GM18498 (cell line): ENCODE measurements around the gene DLG5.

Source experiments
- ATAC-seq: cut with Tn5 transposase; IDR thresholded peaks from one replicate; pipeline ENCODE4 v1.9.1; 2021; ENCODE audit warnings: mild to moderate bottlenecking, moderate library complexity; ENCODE audit not compliant: unreplicated experiment

DLG5 gene

GRCh38 chr10:77892021-77892739 is 34.4 kb downstream of the DLG5 start:
- ATAC-seq, result no peak

DNA sequence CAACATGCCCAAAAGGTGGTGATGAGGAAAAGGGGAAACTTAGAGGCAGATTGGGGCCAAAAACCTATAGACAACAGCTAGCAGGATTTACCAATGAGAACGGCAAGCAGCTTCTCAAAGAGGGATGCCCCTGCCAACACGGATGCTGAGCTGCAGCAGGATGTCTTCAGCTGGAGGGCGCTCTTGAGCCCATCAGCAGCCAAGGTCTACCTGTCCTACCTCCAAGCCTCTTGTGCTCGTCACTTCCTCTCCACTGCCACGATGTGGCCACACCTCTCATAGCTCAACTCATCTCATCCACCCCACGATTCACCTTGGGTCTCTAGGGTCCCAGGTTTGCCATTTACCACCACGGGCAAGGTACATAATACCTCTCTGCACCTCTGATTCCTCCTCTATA is 36.5 kb downstream of the DLG5 start:
- ATAC-seq, result no peak

DNA sequence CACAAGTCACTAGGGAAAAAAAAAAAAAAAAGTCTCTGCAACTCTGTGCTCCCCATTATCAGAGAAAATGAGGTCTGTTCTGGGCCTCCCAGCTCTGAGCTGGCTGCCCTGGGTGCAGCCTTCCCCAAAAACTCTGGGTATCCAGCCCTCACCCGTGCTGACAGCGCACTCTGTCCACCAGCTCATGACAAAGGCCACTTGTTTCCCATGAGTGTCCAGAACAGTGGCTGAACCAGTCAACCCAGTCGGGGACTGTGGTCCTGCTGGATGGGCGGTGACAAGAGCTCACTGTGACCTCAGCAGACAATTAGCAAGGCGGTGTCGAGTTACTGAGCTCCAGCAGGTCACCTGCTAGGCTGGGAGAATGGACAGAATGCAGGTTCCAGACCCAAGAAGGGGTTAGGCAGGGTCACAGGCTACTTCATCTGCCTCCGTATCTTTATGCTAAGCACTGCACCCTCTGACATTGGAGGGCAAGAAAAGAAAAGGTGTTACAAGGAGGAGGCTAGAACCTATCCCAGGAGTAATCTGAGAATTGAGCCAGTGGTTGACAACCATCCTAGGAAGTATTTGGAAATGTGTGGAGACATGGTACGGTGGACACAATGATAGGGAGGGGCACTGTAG is 37.2 kb downstream of the DLG5 start:
- ATAC-seq, result no peak

- no peak for ATAC-seq
Measured at GRCh38 chr10:77888356-77888703, 38.2 kb downstream of the DLG5 start.

DNA sequence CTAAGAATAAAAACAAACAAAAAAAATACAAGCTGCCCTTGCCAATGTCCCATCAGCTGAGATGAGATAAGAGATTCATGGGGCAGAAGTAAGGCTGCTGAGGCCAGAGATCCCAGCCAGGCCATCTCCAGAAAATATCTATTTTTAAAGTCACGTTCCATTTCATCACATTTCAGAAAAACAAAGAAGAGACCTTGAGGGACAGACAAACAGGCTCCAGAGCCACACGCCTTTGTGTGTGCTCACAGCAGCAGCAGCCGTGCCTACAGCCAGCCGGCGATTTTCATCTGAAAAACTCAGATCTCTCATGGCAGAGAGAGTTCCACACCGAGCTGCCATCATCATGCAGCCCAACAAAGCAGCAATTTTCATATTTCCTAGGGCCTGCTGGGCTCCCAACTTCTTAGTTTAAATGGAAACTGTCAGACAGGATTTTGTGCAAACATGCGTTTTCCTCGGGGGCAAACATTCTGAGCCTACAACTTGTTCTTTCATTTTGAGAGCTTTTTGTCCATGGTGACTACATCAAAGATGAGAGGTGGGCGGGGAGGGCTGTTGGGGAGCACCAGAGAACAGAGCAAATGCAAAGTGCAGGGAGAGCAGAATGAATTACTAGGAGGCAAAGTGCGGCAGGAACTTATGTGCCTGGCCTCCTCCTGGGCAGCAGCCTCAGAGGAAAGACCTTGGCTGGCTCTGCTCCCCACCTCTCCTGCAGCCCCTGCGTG is 38.8 kb downstream of the DLG5 start:
- ATAC-seq, result no peak

DNA sequence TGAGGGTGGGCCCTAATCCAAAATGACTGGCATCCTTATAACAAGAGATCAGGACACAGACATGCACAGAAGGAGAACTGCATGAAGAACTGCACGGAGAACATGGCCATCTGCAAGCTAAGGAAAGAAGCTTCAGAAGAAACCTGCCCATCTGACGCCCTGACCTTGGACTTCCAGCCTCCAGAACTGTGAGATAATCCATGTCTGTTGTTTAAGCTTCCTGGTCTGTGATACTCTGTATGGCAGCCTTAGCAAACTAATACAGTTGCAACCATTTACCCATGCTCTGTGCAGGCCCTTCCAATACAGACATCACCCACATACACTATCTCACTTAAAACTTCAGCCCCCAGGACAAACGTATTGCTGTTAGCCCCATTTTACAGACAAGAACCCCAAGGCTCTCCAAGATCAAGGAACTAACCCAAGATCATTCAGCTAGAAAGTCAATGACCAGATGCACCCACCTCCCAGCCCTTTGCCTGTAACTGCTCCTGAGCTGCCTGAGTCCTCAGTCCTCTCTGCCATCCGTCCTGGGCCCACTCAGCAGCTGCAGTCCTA is 39.7 kb downstream of the DLG5 start:
- ATAC-seq, result no peak

DNA sequence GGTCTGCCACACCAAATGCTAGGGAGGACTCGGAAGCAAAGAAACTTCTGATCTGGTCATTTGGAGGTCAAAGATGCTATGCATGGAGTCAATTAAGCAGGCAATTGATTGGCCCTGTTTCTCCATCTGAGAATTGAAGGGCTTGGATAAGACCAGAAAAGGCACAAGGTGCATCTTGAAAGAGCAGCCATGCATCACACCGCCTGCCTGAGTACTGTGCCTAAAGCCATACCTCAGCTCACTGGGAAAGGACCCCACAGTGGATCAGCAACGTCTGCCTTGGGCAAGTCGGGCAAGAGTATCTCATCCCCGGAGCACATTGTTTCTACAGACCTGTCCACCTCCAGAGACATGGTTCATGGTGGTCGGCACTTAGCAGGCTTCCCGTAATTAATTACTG is 42.4 kb downstream of the DLG5 start:
- ATAC-seq, result no peak

GRCh38 chr10:77881636-77882035 is 44.9 kb downstream of the DLG5 start:
- no peak for ATAC-seq

DNA sequence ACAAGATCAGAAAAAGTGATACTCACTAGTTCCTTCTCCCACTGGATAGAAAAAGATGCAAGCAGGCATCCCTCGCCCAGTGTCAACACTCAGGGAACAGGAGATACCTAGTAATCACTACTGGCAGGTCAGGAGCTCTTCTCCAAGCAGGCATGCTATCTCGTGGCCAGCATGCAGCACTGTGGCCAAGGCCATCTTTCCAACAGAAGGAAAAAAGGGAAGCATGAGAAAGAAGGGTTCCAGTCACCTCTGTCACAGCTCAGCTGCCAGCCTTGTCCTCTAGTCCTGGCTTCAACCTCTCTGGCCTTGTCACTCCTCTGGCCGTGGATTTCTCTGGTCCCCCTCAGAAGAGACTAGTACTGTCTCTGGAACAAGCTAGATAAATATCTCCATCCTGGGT is 45.3 kb downstream of the DLG5 start:
- no peak for ATAC-seq

DNA sequence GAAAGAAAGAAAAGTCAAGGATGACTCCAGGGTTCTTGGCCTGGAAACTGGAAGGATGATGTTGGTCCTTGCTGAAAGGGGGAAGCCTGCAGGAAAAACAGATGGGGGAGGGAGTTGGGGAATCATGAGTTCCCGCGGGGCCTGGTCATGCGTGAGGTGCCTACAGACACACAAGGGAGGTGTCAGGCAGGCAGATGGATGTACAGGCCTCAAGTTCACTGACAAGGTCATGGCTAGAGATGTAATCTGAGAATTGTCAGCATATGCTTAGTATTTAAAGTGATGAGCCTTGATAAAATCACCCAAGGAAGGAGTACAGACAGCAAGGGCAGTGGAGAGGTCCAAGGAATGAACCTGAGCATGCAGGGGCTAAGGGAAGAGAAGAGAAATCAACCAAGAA is 46.8 kb downstream of the DLG5 start:
- ATAC-seq, result no peak

GRCh38 chr10:77879065-77879464 is 47.5 kb downstream of the DLG5 start:
- ATAC-seq, result no peak

GRCh38 chr10:77877441-77878344 is 48.9 kb downstream of the DLG5 start:
- peak; percentile 66 for ATAC-seq

GRCh38 chr10:77875730-77876129 is 50.8 kb downstream of the DLG5 start:
- ATAC-seq, result no peak

DNA sequence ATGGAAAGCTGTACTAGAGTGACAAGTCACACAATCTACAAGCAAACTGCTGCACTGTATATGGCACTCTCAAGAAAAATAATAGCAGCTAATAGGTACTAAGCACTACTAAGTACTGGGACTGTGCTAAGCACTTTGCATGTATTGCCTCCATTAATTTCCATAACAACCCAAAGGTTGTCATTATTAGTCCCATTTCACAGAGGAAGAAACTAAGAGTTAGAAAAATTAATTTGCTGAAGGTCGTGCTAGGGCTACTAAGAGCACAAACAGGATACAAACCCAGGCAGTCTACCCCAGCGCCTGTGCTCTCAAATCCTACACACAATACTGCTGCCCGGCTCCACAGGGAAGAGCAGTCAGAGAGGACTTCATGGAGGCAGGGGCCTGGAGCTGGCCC is 51.7 kb downstream of the DLG5 start:
- no peak for ATAC-seq

DNA sequence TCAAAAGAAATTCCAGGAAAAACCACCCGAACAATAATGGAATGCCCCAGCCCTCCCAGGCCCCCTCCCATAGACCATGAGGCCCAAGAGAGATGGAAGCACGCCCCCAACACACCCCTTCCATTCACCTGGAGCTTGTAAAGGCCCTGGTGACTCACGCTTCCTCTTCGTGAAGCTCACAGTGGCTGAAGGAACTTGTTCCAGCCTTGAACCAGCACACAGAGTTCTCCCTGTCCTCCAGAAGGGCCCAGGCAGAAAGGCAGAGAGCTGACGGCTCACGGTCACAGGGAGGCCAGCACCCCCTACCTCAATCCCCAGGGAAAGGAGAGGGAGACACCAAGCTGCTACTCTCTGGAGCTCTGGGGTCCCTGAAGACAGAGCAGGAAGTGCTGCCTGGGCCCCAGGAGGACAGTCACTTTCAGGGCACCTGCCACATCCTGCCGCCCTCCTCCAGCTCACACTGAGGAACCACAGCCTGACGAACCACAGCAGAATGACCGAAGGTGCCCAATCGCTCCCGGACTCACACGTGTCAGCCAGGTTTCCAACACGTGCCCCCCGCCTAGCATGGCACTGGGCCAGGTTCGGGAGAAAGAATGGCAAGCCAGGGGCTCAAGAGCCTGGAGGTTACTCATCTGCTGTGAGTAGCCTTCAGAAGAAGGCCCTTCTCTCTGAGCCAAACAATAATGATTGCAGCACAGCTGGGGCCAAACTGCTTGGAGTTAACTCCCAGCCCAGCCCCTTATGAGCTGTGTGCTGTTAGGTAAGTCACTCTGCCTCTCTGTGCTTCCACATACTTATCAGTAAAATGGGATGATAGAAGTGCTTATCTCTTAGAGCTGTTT is 52.8 kb downstream of the DLG5 start:
- peak; percentile 91 for ATAC-seq

GRCh38 chr10:77872947-77873535 is 53.5 kb downstream of the DLG5 start:
- ATAC-seq, result no peak

DNA sequence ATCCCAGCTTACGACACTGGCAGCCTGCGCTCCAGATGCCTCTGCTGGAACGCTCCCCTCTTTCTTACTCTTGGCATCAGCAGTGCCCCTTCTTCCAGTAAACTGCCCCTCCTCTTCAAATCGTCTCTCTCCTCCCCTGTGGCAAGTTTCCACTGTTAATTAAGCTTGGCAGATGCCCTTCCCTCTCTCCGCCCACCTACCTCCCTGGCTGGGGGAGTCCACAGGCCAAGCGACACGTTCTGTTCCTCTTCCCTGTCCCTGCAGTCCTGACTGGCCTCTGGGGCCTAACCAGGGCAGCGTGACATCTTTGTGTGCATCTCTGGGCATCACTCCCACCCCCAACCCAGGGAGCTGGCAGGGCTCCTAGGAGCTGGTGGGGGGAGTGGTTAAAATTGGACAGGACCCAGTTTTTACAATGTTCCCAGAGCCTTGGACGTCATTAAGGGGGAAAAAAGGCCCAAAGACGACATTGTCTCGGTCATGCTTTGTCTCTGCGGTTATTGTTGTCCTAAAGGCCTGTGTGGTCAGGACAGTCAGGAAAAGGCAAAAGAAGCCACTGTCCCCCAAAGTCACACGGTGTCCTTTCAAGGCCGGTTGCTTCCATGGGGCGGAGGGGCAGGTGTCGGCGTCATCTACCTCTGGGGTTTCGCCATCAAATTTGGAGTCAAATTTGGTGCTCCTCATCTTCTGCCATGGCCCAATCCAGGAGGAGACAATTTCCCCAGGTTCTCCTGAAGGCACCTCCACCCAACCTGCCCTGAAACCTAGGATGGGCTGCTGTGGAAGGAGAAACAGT is 54.2 kb downstream of the DLG5 start:
- no peak for ATAC-seq

DNA sequence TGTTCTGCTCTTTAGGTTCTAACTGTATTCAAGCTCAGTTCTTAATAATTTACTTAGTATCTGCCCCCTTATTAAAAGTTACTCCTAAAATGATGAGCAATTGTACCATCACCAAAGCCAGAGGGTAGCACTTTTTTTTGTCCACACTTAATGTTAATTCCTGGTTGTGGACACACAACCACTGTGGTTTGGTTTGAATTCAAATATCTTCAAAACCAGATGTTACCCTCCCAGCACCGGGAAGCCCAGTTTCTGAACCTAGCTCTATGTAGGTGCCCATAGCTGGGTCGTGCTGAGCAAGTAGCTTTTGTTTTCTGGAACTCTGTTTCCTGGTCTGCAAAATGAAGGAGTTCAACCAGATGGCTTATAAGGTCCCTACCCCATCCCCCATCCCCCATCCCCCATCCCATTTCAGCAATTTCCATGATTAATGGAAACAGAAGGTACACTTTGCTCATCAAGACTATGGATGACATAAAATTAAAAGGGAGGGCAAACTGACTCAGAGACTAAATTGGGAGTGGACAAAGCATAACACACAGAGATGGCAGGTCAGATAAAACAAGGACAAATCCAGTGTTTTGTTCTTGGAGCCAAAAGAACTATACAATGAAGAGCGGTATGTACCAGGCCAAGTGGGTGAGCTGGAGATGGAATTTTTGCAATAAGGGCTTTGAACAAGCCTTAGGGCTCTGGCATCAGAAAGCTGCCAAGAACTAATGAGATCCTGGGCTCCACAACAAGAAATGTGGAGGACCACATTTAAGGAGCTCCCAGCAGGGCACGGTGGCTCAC is 56.7 kb downstream of the DLG5 start:
- ATAC-seq, result no peak
